ENCODE results near the gene PIGP.
"Not testable (repeated sequence)": the region's sequence is repeated elsewhere in the genome, so short reads cannot be mapped to it uniquely, and the experiment has no call there.

The PIGP gene

DNA sequence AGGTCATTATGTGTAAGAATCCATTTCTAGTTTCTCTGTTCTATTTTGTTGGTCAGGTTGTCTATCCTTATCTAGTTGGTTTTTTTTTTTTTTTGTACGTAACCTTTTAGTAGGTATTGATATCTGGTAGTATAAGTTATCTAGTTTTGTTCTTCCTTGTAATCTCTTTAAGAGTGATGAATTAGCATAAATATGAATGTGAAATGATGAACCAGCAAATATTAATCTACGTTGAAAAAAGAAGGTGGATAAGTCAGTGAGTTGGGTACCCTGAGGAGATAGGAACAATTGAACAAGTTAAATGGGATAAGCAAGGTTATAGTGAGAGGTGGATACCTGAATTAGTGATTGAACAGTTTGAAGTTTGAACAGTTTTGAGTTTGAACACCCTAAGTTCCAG is 34.1 kb upstream of the PIGP start:
- Histone ChIP-seq H3K9me3 (peaks cover 9% of the 10 kb centered on the region; the same call in 1 of the 2 replicates), H3K4me1 (no peaks in the 10 kb centered on the region)

DNA sequence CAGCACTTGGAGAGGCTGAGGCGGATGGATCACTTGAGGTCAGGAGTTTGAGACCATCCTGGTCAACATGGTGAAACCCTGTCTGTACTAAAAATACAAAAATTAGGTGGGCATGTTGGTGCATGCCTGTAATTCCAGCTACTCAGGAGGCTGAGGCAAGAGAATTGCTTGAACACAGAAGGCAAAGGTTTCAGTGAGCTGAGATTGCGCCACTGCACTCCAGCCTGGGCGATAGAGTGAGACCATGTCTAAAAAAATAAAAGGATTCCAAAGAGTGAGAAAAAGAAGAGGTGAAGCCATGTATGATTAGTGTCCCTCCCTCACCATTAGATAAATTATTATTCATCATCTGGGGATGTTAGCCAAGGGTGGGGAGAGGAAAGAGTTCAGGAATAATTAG is 29.9 kb upstream of the PIGP start:
- not testable (repeated sequence) for H3K27me3 ChIP-seq; H3K4me1 ChIP-seq; H3K4me3 ChIP-seq (ENCODE audit: low read depth, low read length); H3K9me3 ChIP-seq; DNase-seq
- H3K36me3 ChIP-seq = peaks cover 11% of the 10 kb centered on the region

More for the DNA sequence above, 34.1 kb upstream of the PIGP start:
- no peak for DNase-seq
- TF ChIP-seq, protein P1, sequence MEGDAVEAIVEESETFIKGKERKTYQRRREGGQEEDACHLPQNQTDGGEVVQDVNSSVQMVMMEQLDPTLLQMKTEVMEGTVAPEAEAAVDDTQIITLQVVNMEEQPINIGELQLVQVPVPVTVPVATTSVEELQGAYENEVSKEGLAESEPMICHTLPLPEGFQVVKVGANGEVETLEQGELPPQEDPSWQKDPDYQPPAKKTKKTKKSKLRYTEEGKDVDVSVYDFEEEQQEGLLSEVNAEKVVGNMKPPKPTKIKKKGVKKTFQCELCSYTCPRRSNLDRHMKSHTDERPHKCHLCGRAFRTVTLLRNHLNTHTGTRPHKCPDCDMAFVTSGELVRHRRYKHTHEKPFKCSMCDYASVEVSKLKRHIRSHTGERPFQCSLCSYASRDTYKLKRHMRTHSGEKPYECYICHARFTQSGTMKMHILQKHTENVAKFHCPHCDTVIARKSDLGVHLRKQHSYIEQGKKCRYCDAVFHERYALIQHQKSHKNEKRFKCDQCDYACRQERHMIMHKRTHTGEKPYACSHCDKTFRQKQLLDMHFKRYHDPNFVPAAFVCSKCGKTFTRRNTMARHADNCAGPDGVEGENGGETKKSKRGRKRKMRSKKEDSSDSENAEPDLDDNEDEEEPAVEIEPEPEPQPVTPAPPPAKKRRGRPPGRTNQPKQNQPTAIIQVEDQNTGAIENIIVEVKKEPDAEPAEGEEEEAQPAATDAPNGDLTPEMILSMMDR (IDR thresholded peaks at IDR 0.05; ENCODE audit: low read depth, low read length) = no peak
- Histone ChIP-seq H3K4me3 (ENCODE audit: low read depth, low read length) (no peak overlapping the region), H3K36me3 (peaks cover 16% of the 10 kb centered on the region), H3K27me3 (no peaks in the 10 kb centered on the region)

DNA sequence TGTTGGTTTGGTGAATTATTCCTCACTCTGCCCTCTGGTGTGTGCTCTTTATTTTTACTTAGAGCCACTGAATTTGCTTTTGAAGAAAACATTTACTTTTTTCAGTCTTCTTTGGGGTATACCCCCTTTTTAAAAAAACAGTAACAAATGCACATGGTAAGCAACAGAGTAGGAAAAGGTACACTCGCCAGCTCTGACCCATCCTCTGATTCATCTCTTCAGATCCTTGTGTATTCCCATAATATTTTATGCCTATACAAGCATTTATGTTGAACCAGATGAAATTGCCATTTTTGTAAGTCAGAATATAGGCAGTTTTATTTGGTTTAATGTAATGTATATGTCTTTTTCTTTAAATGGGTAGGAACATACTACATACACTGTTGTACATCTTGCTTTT is 28.5 kb upstream of the PIGP start:
- no peak overlapping the region for H3K4me3 ChIP-seq (ENCODE audit: low read depth, low read length)
- TF ChIP-seq, protein P1 (IDR thresholded peaks at IDR 0.05; ENCODE audit: low read depth, low read length) = no peak
- no peaks in the 10 kb centered on the region for H3K9me3 ChIP-seq
- H3K36me3 ChIP-seq = peaks cover 11% of the 10 kb centered on the region
- DNase-seq = no peak
- H3K27me3 ChIP-seq = no peaks in the 10 kb centered on the region
- H3K4me1 ChIP-seq = no peaks in the 10 kb centered on the region

DNA sequence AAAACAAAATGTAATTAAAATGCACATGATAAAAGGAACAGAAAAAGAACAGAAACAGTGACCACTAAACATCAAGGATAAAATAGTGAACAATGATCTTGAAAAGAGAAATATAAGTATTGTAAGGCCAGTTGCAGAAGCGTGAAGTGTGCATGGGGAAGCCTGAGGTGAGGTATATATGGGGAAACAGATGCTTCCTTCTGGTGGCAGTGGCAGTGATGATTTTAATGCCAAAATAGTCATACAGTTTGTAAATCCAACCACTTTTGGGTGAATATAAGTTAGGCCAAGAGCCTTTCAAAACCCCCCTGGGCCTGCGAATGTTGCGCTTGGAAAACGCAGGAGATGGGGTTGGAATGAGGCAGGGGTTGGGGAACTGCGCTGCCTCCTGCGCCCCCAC is 27.4 kb upstream of the PIGP start:
- TF ChIP-seq, protein P1 (IDR thresholded peaks at IDR 0.05; ENCODE audit: low read depth, low read length) = no peak
- no peaks in the 10 kb centered on the region for H3K9me3 ChIP-seq
- no peaks in the 10 kb centered on the region for H3K4me1 ChIP-seq
- H3K27me3 ChIP-seq = no peaks in the 10 kb centered on the region
- no peak overlapping the region for H3K4me3 ChIP-seq (ENCODE audit: low read depth, low read length)
- DNase-seq = no peak
- H3K36me3 ChIP-seq = peaks cover 11% of the 10 kb centered on the region

DNA sequence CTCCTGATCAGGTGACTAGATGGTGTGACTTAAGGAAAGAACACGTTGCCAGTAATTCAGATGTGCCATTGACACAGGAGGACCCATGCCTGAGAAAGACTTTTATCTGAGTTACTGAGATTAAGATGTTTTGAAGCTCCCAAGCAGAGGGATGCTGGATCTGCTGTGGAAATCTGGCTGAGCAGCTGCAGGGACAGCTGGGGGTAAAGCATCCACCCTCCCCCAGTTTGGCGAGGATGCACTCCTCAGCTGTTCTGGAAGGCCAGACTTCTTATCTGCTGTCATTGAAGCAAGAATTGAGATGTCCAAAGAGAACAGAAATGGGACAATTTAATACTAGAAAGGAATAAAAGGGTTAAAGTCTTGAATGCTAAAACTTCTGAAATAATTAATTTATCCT is 25.9 kb upstream of the PIGP start:
- no peak for DNase-seq
- H3K36me3 ChIP-seq = peaks cover 11% of the 10 kb centered on the region
- H3K27me3 ChIP-seq = no peaks in the 10 kb centered on the region
- no peaks in the 10 kb centered on the region for H3K4me1 ChIP-seq
- no peak overlapping the region for H3K4me3 ChIP-seq (ENCODE audit: low read depth, low read length)
- no peaks in the 10 kb centered on the region for H3K9me3 ChIP-seq
- TF ChIP-seq, protein P1 (IDR thresholded peaks at IDR 0.05; ENCODE audit: low read depth, low read length) = no peak

DNA sequence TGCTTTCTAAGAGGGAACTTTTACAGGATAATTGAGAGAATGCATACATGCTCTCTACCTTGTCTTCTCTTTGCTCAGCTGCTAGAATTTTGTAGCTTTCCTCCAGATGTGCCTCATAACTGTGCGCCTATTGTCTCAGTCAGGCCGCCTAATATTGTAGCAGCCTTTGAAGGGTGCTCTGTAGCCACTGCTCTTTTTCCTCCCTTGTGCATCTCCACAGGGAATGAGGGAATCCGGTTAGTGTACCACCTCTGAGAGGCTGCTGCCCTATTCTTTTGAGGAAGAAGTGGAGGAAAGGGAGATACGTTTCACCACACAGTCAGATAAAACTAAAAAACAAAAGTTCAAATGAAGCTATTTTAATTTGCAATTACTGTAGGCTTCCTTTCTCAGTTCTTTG is 22.9 kb upstream of the PIGP start:
- DNase-seq = no peak
- Histone ChIP-seq H3K36me3 (peaks cover 12% of the 10 kb centered on the region), H3K4me1 (no peaks in the 10 kb centered on the region), H3K9me3 (no peaks in the 10 kb centered on the region), H3K27me3 (no peaks in the 10 kb centered on the region), H3K4me3 (ENCODE audit: low read depth, low read length) (no peak overlapping the region)
- TF ChIP-seq, protein P1 (IDR thresholded peaks at IDR 0.05; ENCODE audit: low read depth, low read length) = no peak

DNA sequence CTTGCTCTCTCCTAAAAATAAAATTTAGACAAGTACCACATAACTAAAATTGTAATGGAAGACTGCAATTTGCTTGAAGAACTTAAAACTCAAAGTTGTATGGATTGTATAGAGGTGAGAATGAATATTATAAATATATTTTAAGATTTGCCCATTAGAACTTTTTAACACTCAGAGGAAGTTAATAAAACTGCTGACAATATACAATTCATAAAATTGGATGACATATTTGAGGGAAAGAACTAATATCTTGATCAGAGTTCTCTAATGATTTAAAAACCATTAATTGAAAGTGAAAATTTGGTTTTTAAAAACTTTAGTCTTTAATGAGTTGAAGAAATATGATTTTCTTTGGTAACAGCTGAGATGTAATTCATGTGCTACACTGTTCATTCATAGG is 21.1 kb upstream of the PIGP start:
- peaks cover 22% of the 10 kb centered on the region for H3K36me3 ChIP-seq
- TF ChIP-seq, protein P1 (IDR thresholded peaks at IDR 0.05; ENCODE audit: low read depth, low read length) = no peak

More for the DNA sequence above, 21.1 kb upstream of the PIGP start:
- Histone ChIP-seq H3K4me3 (ENCODE audit: low read depth, low read length) (no peak overlapping the region), H3K9me3 (no peaks in the 10 kb centered on the region), H3K27me3 (no peaks in the 10 kb centered on the region), H3K4me1 (no peaks in the 10 kb centered on the region)
- no peak for DNase-seq

Data from BE2C (cell line).